Myocyte (in vitro differentiated cells): ENCODE results near the gene MACROD2. TPM values are rescaled to one million over a fixed set of nuclear protein-coding genes. Genes with fewer than 3 reads are reported as not detected.
"Not testable (repeated sequence)": the region's sequence is repeated elsewhere in the genome, so short reads cannot be mapped to it uniquely, and the experiment has no call there.

Experiments
- DNase-seq: peaks from one replicate; pipeline ENCODE4 v3.0.0-alpha.2; 2012; ENCODE audit warnings: low read depth
- total RNA-seq: library from RNA; depleted of rRNA; stranded (reverse); fragments of >200 nt; gene quantifications from 2 replicates; pipeline ENCODE4 v1.2.3, GENCODE V29; 2014

MACROD2 gene
- total RNA-seq, 1 donor from 2014 or later, result 5.3 TPM

DNA sequence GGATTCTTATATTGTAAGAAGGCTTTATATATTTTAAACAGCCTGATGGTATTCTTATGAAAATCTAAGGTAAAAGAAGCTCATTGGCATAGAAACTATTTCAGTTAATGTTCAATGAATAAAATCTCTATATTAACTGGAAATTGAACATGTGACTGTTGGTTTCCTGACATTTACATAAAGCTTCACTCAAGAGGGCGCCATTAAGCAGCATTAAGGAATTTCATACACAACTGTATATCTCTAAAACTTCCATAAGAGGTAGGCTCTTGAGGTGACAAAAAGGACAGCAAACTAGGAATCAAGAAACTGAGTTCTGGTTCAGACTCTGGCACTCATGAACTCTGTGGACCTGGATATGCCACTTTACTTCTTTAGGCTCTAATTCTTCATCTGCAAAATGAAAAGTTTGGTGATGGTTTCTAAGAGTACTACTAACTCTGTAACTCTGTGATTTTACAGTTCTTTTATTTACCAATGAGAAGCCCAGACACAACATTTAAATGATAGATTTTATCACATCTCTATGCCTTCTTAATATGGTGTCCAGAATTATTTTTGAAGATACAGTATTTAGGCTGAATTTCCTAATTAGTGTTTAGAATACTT, 194.6 kb downstream of the MACROD2 start:
- peak; percentile 46 for DNase-seq

DNA sequence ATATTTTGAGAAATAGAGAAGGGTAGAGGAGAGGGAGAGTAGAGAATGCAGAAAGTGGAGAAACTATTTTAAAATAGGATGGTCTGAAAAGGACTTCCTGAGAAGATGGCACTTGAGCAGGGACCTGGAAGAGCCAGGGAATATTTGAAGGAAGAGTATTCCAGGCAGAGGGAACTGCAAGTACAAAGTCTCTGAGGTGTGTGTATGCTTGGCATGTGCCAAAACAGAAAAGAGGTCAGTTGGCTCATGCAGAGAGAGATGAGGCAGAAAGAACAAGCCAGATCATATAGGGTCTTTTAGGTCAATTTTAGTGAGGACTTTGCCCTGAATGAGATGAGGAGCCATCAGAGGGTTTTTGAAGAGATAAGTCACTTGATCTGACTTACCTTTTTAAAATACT, 196.2 kb downstream of the MACROD2 start:
- DNase-seq, result no peak

DNA sequence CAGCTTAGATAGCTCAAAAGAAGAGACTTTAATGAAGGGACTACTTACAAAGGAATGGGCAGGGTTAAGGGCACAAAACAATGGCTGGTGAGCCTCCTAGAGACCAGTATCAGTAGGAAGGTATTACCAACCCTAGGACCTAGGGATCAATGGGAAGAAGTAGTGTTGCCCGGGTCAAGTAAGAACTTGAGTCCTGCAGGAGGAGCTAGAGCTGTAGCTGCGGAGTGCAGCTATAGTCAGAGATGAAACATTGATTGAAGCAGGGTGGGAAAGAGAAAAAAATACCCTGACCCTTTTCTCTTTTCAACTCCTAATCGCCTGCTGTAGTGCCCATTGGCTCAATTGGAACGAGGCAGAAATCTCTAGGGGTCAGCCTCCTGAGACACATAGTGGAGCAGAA, 198.1 kb downstream of the MACROD2 start:
- no peak for DNase-seq

DNA sequence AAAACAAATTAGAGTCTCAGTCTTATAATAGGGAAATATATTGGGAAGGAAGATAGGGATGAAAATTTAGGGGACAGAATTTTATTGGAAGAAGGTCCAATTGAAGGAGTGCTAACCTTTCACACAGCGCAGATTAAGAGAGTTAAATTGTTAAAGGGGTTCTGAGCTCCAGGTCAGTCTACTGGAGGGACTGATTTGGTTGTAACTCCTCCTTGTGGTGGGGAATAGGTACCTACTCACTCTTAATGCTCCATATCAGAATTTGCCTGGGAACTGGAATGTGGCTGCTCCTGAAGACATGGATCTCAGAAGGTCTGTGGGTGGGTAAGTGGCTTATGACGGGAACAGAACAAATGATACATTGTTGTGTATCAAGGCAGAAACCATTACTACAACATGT, 198.6 kb downstream of the MACROD2 start:
- no peak for DNase-seq

DNA sequence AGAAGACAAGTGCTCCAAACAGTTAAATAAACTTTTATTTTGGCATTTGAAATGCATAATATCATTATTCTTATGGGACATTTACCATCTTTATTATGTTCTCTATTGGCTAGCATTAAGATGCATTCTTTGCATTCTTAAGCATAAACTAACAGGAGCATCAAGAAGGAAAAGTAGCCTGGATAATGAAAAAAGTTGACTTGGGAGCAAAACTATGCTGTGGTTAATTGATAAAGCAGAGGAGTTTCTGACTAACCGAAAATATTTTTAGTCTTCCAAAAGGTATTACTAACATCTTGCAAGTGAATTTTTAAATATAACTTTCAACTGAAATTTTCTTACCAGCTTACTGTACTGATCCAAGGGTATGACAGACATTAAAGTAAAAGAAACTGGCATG, 201.8 kb downstream of the MACROD2 start:
- DNase-seq, result no peak

DNA sequence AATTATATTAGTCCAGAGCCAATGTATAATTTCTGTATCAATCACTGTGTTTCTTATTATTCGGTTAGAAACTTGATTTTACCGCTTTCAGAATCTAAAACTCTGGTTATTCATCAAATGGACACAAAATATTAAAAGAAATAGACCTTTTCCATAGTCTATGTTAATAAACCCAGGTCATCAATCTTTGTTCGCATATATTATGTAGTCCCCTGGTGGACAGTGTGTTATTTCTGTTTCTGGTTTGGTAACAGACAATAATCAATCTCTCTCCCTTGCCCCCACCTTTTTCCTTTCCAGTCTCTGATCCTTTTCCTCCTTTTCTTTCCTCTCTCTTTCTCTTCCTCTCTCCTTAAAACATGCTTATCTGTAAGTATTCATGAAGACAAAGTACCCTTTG, 203.1 kb downstream of the MACROD2 start:
- DNase-seq, result no peak

DNA sequence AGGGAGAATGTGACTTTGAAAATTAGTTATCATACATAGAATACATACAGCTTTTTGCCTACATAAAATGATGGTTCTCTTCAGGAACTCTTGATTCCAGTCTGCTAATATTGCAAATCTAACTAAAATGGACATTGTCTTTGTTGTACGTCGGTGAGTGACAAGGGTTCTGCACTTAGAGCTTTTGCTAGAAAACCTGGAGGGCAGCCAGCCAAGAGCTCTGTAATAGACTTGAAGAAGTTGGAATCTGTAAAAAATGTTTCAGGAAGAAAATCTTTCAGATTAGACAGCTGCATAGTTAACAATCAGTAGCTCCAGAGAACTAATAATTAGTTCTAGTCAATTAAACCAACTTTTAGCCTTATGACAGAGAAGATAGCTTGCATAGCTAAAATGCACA, 203.8 kb downstream of the MACROD2 start:
- DNase-seq, result peak; percentile 16

DNA sequence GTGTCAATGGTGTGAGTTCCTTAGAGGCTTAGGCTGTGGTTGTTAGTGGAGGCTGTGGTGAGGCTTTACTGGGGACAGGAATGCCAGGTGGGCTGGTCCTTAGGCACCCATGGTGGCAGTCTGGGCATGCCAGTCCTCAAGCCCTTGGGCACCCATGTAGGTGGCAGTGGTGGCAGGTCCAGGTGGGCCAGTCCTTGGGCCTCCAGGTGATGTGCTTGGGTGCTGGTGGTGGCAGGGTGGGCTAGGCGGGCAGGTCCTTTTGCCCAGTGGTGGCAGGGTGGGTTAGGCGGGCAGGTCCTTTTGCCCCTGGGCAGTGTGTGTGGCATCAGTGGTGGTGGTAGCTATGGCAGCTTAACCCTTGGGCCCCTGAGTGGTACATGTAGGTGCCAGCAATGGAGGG, 208.3 kb downstream of the MACROD2 start:
- no peak for DNase-seq

DNA sequence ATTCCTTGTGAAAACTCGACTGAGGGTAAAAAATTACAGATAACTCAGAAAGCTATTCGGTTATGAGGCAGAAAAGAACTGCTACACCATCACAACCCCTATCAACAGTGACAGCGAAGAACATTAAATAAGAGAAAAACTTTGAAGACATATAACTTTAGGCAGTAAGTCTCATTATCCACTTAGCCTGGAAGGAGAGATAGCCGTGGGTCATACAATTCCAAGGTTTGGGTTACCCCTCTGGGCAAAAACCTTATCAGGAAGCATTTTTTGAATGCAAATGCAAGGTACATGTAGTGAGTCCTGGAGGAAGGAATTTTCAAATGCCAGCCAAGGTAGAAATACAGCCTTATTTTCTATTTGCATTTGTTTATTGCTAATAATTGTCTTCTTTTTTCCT, 212.3 kb downstream of the MACROD2 start:
- no peak for DNase-seq

DNA sequence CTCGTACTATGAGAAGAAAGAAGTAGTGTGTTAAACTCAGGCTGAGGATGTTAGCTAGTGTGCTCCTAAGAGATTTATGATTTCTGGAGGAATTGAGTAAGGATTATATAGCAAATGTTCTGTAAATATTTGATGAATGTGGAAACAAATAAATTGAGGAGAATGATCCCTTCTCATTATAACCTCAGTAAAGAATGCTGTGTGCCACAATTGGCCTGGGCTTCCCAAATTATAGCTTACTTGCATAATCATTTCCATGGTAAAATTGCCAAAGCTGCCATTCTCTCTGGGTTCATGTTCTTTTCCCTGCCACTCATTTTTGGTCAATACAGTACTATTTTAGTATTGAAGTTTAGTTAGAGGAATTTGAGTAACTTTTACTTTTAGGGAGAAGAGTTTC, 213.6 kb downstream of the MACROD2 start:
- no peak for DNase-seq

DNA sequence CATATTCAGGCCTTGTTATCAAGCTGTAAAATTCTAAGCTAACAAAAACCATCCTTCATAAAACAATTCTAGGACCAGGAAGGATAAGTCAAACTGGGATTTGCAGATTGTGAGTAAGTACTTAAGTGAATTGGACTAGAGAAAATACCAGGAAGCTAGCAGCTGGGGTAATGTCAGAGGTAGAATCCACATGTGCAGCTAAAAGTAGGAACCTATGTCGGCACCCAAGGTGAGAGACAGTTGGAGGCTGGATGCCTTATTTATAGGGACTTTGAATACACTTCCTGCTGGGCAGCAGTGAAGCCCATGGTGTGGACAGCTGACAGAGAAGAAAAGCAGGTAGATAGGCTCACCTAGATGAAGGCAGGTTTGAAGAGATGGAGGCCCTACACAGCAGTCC, 214.8 kb downstream of the MACROD2 start:
- no peak for DNase-seq

DNA sequence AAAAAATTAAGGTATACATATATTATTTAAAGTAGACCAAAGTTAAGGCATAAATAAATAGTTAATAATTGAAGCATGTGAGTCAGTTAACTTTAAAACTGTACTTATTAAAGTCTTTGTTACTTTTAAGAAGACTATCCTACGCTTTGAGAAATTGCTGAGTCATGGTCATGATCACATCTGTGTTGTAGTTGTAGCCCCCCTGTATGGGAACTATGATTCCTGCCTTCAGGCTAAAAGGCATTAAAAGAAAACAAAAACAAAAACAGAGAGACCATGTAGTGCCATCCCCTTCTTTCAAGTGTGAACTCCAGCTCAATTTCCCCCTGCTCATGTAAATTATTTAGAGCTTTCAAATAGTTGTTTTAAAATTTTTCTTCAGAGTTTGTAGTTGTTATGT, 218.7 kb downstream of the MACROD2 start:
- no peak for DNase-seq

DNA sequence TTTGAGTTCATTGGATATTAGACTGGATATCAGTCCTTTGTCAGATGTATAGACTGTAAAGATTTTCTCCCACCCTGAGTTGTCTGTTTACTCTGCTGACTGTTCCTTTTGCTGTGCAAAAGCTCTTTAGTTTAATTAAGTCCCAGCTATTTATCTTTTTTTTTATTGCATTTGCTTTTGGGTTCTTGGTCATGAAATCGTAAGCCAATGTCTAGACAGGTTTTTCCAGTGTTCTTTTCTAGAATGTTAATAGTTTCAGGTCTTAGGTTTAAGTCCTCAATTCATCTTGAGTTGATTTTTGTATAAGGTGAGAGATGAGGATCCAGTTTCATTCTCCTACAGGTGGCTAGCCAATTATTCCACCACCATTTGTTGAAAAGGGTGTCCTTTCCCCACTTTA, 220.6 kb downstream of the MACROD2 start:
- not testable (repeated sequence) for DNase-seq

DNA sequence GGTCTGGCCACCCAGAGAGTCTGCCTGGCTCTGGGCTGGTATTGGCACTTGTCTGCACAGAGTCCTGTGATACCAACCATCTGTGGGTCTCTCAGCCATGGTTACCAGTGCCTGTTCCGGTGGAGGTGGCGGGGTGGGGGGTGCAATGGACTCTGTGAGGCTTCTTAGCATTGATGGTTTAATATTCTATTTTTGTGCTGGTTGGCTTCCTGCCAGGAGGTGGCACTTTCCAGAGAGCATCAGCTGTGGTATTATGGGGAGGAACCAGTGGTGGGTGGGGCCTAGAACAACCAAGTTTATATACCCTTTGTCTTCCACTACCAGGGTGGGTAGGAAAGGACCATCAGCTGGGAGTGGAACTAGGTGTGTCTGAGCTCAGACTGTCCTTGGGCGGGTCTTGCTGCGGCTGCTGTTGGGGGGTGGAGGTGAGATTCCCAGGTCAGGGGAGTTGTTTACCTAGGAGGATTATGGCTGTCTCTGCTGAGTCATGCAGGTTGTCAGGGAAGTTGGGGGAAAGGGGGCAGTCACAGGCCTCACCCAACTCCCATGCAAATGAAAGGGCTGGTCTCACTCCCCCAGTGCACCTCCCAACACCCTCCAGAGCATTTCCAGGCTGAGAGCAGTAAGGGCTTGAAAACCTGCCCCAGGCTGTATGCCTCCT, 224.6 kb downstream of the MACROD2 start:
- DNase-seq, result peak; percentile 31

DNA sequence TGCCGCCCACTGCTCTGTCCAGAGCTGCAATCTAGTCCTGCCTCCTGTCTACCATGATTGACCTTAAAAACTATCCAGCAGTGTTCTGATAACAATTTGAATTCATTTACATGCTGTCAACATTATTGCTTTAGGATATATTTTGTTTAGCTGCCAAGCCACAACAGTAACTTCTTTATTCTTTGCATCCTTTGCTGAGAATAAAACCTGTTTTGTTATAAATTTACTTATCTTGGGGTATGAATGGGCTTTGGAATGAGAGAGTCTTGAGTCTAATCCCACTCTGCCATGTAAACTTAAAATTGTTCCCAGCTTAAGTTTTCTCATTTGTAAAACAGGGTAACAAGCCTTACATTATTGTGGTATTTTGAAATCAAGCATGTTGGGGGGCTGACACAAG, 225.7 kb downstream of the MACROD2 start:
- DNase-seq, result no peak

DNA sequence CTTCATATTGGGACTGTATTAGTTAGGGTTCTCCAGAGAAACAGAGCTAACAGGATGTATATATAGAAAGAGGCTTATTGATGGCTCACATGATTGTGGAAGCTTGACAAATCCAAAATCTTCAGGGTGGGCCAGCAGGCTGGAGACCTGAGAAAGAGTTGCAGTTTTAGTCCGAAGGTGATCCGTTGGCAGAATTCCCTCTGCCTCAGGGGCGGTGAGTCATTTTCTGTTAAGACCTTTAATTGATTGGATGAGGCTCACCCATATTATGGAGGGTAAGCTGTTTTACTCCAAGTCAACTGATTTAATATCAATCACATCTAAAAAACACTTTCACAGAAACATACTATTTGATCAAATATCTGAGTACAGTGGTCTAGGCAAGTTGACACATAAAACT, 228.5 kb downstream of the MACROD2 start:
- no peak for DNase-seq

DNA sequence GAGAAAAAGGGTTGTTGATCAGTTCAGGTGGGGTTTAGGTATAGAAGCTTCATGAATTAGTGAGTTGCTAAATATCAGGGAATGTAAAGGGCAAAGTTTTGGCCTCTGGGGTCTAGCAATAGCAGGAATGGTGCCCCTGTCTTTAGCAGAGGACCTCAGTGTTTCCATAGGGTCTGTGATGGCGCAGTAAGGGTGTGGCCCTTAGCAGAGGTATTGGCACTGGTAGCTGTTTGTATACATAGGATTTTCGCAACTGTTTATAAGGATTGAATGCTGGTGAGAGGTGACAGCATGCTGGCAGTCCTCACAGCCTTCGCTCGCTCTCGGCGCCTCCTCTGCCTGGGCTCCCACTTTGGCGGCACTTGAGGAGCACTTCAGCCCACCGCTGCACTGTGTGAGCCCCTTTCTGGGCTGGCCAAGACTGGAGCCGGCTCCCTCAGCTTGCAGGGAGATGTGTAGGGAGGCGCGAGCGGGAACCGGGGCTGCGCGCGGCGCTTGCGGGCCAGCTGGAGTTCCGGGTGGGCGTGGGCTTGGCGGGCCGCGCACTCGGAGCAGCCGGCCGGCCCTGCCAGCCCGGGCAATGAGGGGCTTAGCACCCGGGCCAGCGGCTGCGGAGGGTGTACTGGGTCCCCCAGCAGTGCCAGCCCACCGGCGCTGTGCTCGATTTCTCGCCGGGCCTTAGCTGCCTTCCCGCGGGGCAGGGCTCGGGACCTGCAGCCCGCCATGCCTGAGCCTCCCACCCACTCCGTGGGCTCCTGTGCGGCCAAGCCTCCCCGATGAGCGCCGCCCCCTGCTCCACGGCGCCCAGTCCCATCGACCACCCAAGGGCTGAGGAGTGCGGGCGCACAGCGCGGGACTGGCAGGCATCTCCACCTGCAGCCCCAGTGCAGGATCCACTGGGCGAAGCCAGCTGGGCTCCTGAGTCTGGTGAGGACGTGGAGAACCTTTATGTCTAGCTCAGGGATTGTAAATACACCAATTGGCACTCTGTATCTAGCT, 231.0 kb downstream of the MACROD2 start:
- peak; percentile 2 for DNase-seq

DNA sequence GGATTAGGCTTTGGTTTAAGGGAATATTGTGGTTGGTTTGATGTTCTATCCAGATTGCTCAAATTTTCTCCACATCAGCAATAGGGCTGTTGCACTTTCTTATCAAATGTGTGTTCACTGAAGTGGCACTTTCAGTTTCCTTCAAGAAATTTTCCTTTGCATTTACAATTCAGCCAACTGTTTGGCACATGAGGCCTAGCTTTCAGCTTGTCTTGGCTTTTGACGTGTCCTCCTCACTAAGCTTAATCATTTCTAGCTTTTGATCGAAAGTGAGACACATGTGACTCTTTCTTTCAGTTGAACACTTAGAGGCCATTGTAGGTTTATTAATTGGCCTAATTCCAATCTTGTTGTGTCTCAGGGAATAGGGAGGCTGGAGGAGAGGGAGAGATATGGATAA, 237.3 kb downstream of the MACROD2 start:
- no peak for DNase-seq

DNA sequence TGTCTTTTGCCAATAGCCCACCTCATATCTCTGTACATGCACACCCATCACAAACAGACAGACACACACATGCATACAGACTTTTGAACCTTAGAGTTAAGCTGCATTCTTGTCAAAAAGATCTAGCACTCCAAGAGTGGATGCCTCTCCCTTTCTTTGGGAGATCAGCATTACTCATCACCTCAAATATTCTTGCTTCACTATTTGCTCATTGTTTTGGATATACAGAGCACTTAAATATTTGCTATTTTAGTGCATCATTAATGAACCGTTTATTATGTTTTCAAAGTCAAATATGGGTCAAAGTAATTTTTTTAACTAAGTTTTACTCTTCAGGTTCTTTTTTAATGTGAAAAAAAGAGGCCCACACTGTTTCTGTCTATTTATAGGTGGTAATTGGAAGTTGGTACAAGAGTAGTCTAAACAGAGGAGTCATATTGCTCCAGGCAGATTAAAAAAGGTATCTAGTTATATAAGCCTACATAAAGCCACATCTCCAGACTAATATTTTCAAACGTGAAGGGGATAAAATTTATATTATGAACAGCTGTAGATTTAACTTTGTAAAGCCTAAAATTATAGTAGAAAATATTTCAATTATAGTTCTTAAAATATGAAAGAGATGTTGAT, 239.5 kb downstream of the MACROD2 start:
- DNase-seq, result peak; percentile 16

DNA sequence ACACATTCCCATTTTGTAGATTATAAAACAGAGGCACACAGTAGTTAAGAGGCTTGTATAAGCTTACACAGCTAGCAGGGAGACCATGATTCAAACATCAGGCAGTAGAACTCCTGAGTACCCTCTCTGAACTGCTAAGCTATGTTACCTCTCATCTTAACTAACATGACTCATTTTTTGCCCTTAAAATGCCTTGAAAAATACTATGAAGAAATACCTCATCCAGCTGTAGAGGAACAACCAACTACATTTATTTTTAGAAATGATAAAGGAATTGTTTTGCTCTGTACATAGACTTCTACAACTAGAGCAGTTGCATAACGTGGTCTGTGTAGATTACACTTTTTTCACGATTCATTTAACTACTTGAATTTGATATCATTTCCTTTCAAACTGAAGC, 240.0 kb downstream of the MACROD2 start:
- peak; percentile 18 for DNase-seq

DNA sequence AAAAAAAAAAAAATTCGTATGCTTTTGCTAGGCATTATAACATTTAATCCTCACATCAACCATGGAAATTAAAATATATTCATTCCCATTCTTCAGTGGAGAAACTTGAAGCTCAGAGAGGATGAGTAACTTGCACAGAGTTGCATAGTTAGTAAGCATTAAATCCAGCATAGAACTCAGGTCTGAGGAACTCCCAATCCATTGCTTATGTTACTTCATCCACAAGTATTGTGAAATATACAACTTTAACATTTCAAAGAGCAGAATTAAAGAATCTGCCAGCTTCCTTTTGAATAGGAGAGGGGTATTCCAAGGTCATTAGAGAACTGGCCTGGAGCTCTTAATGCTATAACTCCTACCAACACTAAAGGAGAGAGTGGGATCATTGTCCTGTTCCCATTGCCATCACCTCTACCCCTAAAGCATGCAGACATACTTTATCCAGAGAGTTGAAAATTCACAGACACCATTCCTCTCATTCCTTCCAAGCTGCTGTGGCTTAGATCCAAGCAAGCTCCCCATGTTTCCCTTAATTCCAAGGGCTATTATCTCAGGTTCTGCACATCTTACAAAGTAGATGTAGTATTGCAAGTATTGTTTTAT, 250.2 kb downstream of the MACROD2 start:
- no peak for DNase-seq
